T-cell (primary cell): ENCODE results near the gene ZMYM3. TPM values are rescaled to one million over a fixed set of nuclear protein-coding genes. Genes with fewer than 3 reads are reported as not detected.

Source experiments
- ATAC-seq, 4 experiments: fragments of 200-7000 bp in 3 of 4; fragments of 150-1000 bp in 1 of 4; cut with Tn5 transposase; replicated peaks in 1 of 4; 1 replicate in 3 of 4; 2 replicates in 1 of 4; pipeline ENCODE4 v1.10.0; 2021; ENCODE audit warnings: moderate library complexity in 3 of 4, mild to moderate bottlenecking in 2 of 4, moderate number of reproducible peaks in 1 of 4
- CTCF ChIA-PET, 2 donors: fragments of 300-600 bp; sonication (Branson Sonifier 250); formaldehyde crosslinking; loops; one replicate each; lab custom pipeline; 2022; ENCODE audit warnings: antibody characterized with exemption in 2 of 2; lab: Charles Lee
- POLR2A ChIA-PET, 2 donors: fragments of 300-600 bp; sonication (Branson Sonifier 250); formaldehyde crosslinking; loops; one replicate each; lab custom pipeline; 2022; ENCODE audit warnings: antibody characterized with exemption in 2 of 2; lab: Charles Lee
- DNase-seq, 35 experiments: peaks; one replicate each; pipeline versions ENCODE4 v3.0.0 to v3.0.0-alpha.2; 2013 to 2023
- H3K27ac ChIP-seq: one replicate; pipeline ENCODE4 v1.5.1; 2013; ENCODE audit warnings: low read length
- H3K27me3 ChIP-seq, 2 experiments: replicated peaks in 1 of 2; 1 replicate in 1 of 2; 2 replicates in 1 of 2; pipeline versions ENCODE4 v1.6.1 to v1.7.0; 2013; ENCODE audit warnings: low read length in 1 of 2, mixed read lengths in 1 of 2; ENCODE audit not compliant: control insufficient read depth in 2 of 2, insufficient read depth in 2 of 2; ENCODE audit errors: extremely low read depth in 1 of 2
- H3K36me3 ChIP-seq, 2 donors: 1 replicate in 1 of 2; 2 replicates in 1 of 2; pipeline versions ENCODE4 v1.6.1 to v1.7.0; 2013; ENCODE audit warnings: low read length in 1 of 2; ENCODE audit not compliant: control insufficient read depth in 2 of 2, insufficient read depth in 1 of 2; ENCODE audit errors: extremely low read depth in 1 of 2
- H3K4me1 ChIP-seq, 2 experiments: 1 replicate in 1 of 2; 2 replicates in 1 of 2; pipeline versions ENCODE4 v1.6.1 to v1.7.0; 2013; ENCODE audit warnings: low read length in 2 of 2, mixed read lengths in 1 of 2; ENCODE audit not compliant: insufficient read depth in 2 of 2, control insufficient read depth in 1 of 2; ENCODE audit errors: extremely low read depth in 1 of 2
- H3K4me3 ChIP-seq, 2 donors: 1 replicate in 1 of 2; 2 replicates in 1 of 2; pipeline versions ENCODE4 v1.5.1 to v1.7.0; 2013; ENCODE audit warnings: mild to moderate bottlenecking in 2 of 2, low read length in 1 of 2, moderate library complexity in 1 of 2; ENCODE audit not compliant: control insufficient read depth in 1 of 2; ENCODE audit errors: extremely low read depth in 1 of 2
- H3K9me3 ChIP-seq: 2 replicates; pipeline ENCODE4 v1.7.0; 2013
- H3K27ac Mint-ChIP-seq, 2 donors: one replicate each; pipeline ENCODE4 v1.8.0; 2020 to 2021; ENCODE audit warnings: mild to moderate bottlenecking in 2 of 2, mixed read lengths in 2 of 2
- H3K27me3 Mint-ChIP-seq, 2 donors: one replicate each; pipeline ENCODE4 v1.8.0; 2021 to 2022; ENCODE audit warnings: mixed read lengths in 2 of 2
- H3K36me3 Mint-ChIP-seq: one replicate; pipeline ENCODE4 v1.8.0; 2021; ENCODE audit warnings: mixed read lengths
- H3K4me1 Mint-ChIP-seq, 3 donors: one replicate each; pipeline ENCODE4 v1.8.0; 2020 to 2022; ENCODE audit warnings: mixed read lengths in 3 of 3, mild to moderate bottlenecking in 1 of 3
- H3K4me3 Mint-ChIP-seq, 3 donors: one replicate each; pipeline ENCODE4 v1.8.0; 2020 to 2022; ENCODE audit warnings: mild to moderate bottlenecking in 3 of 3, mixed read lengths in 3 of 3, moderate library complexity in 3 of 3
- H3K9me3 Mint-ChIP-seq, 3 donors: one replicate each; pipeline ENCODE4 v1.8.0; 2020 to 2022; ENCODE audit warnings: mixed read lengths in 3 of 3
- WGBS: methylation state at CpG from one replicate; pipeline ENCODE4 v1.1.5; 2013; ENCODE audit warnings: missing lambda C conversion rate; ENCODE audit not compliant: insufficient coverage; 5-methylcytosine and 5-hydroxymethylcytosine counted together
- total RNA-seq, 35 experiments: library from RNA in 6 of 35; stranded (reverse) in 6 of 35; fragments of 120-200 nt in 1 of 35; gene quantifications; one replicate each; pipeline versions ENCODE4 v1.2.1 to v1.2.4 and lab custom pipeline; 2013 to 2026

Gene ZMYM3
- total RNA-seq, 5 donors from 2014 or later (not counting 1 experiment from before 2014, with no cell fraction given): 23.6 to 32.4 (median 28.7) TPM

DNA sequence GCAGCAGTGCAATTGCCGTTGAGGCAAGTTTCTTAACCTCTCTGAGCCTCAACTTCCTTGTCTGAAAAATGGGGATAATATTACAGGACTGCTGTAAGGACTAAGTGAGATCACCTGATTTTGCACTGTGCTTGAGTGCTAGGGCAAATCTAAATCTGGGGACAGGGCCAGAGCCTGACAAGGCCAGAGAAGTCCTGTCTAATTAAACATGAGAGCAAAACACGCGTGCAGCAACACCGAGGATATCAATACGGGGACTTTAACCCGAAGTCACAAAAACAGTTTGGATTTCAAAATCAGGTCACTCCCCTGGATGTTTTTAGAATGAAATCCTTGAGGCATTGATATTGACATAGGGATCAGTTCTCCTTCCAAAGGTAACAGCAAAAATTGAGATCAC, 36.6 kb downstream of the ZMYM3 start:
- Histone ChIP-seq H3K27me3 (no peaks in the 10 kb centered on the region), H3K9me3 (no peaks in the 10 kb centered on the region), H3K4me1 (no peaks in the 10 kb centered on the region), H3K36me3 (no peaks in the 10 kb centered on the region), H3K4me3 (no peak overlapping the region), H3K27ac (no peak overlapping the region)
- Mint-ChIP-seq H3K9me3 (no peaks in the 10 kb centered on the region), H3K36me3 (no peaks in the 10 kb centered on the region), H3K4me1 (peaks cover 3 to 6% (median 4%) of the 10 kb centered on the region in 3 donors), H3K27me3 (peaks cover 0 to 17% of the 10 kb centered on the region in 2 donors), H3K4me3 (no peak overlapping the region), H3K27ac (no peak overlapping the region)
- ChIA-PET POLR2A (interaction anchor here in 1 of 2 donors (0.6 kb wide), 1 partner anchor 57 kb away, joined by 4 read pairs; no protein-coding TSS in a partner anchor), CTCF (no interaction called here)
- WGBS: 100% methylated on average over 3 of the region's 6 CpGs
- no peak for ATAC-seq
- DNase-seq: no peak

DNA sequence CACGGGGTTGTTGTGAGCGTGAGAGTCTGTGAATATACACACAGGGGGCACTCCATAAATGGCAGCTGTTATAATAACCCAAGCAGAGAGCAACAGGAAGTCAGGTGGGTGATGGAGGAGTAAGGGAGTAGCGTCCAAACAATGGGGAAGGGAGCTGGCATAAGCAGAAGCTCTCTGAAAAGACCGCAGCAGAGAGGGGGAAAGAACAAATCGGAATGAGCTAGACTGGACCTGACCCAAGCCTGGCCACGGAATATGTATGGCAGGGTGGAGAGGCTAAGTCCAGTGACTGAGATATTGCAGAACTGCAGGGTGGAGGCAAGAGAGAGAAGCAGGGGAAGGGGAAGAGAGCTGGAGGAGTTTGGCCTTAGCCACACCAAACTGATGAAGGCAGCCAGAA, 37.5 kb downstream of the ZMYM3 start:
- ChIA-PET CTCF (no interaction called here), POLR2A (interaction anchor here in 1 of 2 donors (0.6 kb wide), 1 partner anchor 18 kb away, joined by 3 read pairs; no protein-coding TSS in a partner anchor)
- H3K4me1 ChIP-seq: no peaks in the 10 kb centered on the region
- H3K36me3 ChIP-seq: no peaks in the 10 kb centered on the region
- no peak for DNase-seq
- no peak overlapping the region for H3K4me3 ChIP-seq
- no peaks in the 10 kb centered on the region for H3K9me3 Mint-ChIP-seq
- H3K27me3 Mint-ChIP-seq: peaks cover 0 to 18% of the 10 kb centered on the region in 2 donors
- H3K27ac Mint-ChIP-seq: no peak overlapping the region
- H3K4me1 Mint-ChIP-seq: peaks cover 3 to 6% (median 4%) of the 10 kb centered on the region in 3 donors
- no peak overlapping the region for H3K4me3 Mint-ChIP-seq
- H3K9me3 ChIP-seq: no peaks in the 10 kb centered on the region
- no peaks in the 10 kb centered on the region for H3K27me3 ChIP-seq
- 48% methylated on average over 5 of the region's 6 CpGs for WGBS
- H3K27ac ChIP-seq: no peak overlapping the region
- no peak for ATAC-seq
- no peaks in the 10 kb centered on the region for H3K36me3 Mint-ChIP-seq

DNA sequence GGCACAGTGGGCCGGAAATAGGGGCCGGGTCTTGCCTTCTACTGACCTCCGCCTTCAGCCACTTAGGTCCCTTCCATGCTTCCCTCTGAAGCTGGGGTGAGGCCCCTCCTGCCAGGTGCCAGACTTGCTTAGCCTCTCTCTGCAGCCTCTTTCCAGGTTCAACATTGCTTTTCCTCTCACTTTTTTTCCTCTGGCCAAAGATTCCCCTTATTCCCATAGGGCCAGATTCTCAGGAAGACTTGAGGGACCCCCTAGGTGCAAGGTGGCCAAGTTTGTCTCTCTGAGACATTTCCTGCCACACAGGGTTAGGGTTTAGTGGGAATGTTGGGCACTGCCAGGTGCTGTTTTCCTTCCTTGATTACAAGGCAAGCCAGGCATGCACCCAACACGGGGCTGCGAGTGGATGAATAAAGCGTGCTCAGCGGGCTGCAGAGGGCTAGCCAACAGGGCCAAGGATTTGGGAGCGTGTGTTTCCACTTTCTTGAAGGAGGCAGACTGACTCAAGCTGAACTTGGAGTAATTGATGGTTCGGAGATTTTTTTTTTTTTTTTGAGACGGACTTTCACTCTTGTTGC, 38.5 kb downstream of the ZMYM3 start:
- POLR2A ChIA-PET: no interaction called here
- no peaks in the 10 kb centered on the region for H3K36me3 ChIP-seq
- no peak for ATAC-seq

DNA sequence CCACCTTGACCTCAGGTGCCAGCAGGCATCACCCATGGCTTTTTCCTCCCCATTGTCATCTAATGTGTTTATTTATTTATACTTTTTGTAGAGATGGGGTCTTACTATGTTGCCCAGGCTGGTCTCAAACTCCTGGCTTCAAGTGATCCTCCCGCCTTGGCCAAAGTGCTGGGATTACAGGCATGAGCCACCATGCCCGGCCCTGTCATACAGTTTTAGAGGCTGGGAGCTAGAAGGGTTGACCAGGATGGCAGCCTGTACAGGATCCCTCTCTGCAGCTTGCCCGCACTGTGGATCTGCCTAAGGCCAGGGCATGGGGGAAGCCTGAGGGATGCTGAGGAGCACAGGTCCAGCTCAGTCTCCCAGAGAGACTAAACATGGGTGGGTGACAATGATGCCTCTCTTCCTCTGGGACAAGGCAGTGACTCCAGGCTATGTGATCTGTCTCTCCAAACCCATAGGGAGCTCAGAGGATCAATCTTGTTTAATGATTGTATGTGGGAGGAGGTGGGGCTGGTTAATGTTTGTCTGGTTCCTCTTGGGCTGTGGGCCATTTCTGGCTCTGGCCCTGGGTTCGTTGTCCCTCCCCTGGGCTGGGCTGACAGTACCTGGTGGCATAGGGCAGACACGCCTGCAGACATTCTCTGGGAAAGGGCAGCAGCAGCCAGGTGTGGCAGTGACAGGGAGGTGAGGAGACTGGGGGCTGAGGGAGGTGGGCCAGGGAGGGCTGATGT, 39.2 kb downstream of the ZMYM3 start:
- peaks cover 3 to 6% (median 4%) of the 10 kb centered on the region in 3 donors for H3K4me1 Mint-ChIP-seq
- no peaks in the 10 kb centered on the region for H3K36me3 Mint-ChIP-seq
- H3K9me3 Mint-ChIP-seq: no peaks in the 10 kb centered on the region
- no peak for ATAC-seq
- no peaks in the 10 kb centered on the region for H3K27me3 ChIP-seq
- no peak overlapping the region for H3K27ac Mint-ChIP-seq
- ChIA-PET CTCF (no interaction called here), POLR2A (no interaction called here)
- no peak overlapping the region for H3K27ac ChIP-seq
- no peak for DNase-seq
- H3K4me3 ChIP-seq: no peak overlapping the region
- H3K9me3 ChIP-seq: no peaks in the 10 kb centered on the region
- H3K4me1 ChIP-seq: no peaks in the 10 kb centered on the region
- WGBS: 76% methylated on average over 2 of the region's 5 CpGs
- no peaks in the 10 kb centered on the region for H3K36me3 ChIP-seq
- peaks cover 0 to 18% of the 10 kb centered on the region in 2 donors for H3K27me3 Mint-ChIP-seq
- H3K4me3 Mint-ChIP-seq: no peak overlapping the region

More for the DNA sequence above, 38.5 kb downstream of the ZMYM3 start:
- Mint-ChIP-seq H3K27ac (no peak overlapping the region), H3K36me3 (no peaks in the 10 kb centered on the region), H3K4me3 (no peak overlapping the region), H3K27me3 (peaks cover 0 to 18% of the 10 kb centered on the region in 2 donors), H3K4me1 (peaks cover 3 to 6% (median 4%) of the 10 kb centered on the region in 3 donors), H3K9me3 (no peaks in the 10 kb centered on the region)
- Histone ChIP-seq H3K4me1 (no peaks in the 10 kb centered on the region), H3K4me3 (no peak overlapping the region), H3K27me3 (no peaks in the 10 kb centered on the region), H3K27ac (no peak overlapping the region), H3K9me3 (no peaks in the 10 kb centered on the region)
- CTCF ChIA-PET: no interaction called here
- 88% methylated on average over 3 of the region's 10 CpGs for WGBS
- no peak for DNase-seq

DNA sequence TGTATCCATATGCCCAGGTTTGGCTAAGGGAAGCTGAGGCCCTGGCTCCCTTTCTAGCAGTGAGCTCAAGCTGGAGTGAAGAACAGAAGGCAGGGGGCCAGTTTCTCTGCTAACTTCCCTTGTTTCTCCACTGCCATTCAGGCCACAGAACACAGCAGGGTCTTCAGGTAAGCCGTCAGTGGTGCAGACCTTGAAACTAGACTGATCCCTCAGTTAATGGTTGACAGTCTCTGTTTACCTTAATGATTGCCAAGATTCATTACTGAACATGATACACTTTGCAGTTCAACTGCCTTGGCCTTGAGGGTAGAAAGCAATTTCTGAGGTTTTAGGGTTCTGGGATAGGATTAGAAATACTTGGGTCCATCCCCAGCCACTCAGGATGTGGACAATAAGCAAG, 39.8 kb downstream of the ZMYM3 start:
- Histone ChIP-seq H3K4me3 (no peak overlapping the region), H3K4me1 (no peaks in the 10 kb centered on the region), H3K27ac (no peak overlapping the region), H3K27me3 (no peaks in the 10 kb centered on the region), H3K9me3 (no peaks in the 10 kb centered on the region), H3K36me3 (no peaks in the 10 kb centered on the region)
- no peak overlapping the region for H3K4me3 Mint-ChIP-seq
- CTCF ChIA-PET: no interaction called here
- ATAC-seq (no peak), DNase-seq (no peak)
- POLR2A ChIA-PET: no interaction called here
- peaks cover 3 to 6% (median 4%) of the 10 kb centered on the region in 3 donors for H3K4me1 Mint-ChIP-seq
- peaks cover 0 to 21% of the 10 kb centered on the region in 2 donors for H3K27me3 Mint-ChIP-seq
- no peaks in the 10 kb centered on the region for H3K9me3 Mint-ChIP-seq
- no CpG with 5 or more reads among the region's 1 CpG for WGBS
- no peak overlapping the region for H3K27ac Mint-ChIP-seq
- H3K36me3 Mint-ChIP-seq: no peaks in the 10 kb centered on the region

DNA sequence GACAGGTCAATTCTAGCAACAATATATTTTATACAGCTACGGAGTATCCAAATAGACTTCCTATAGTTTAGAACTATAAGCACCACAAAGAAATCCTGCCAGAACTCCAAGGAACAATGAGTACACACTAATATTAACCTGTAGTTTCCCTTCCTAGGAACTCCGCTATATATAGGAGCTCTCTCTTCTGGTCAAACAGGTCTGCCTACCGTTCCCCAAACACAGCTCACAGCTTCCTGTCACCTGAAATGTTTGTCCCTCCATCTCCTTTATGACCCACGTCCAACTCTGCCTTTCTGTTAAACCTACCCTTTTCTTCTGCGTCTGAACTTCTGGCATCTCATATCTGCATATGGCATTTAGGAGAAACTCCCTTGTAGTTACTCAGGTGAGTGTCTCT, 41.4 kb downstream of the ZMYM3 start:
- Mint-ChIP-seq H3K4me3 (no peak overlapping the region), H3K4me1 (peaks cover 3 to 6% (median 4%) of the 10 kb centered on the region in 3 donors), H3K9me3 (no peaks in the 10 kb centered on the region), H3K36me3 (no peaks in the 10 kb centered on the region), H3K27ac (no peak overlapping the region), H3K27me3 (peaks cover 0 to 24% of the 10 kb centered on the region in 2 donors)
- no peak for ATAC-seq
- no peak overlapping the region for H3K27ac ChIP-seq
- no peaks in the 10 kb centered on the region for H3K27me3 ChIP-seq
- 86% methylated on average over 2 of the region's 5 CpGs for WGBS
- H3K4me3 ChIP-seq: no peak overlapping the region
- no peaks in the 10 kb centered on the region for H3K36me3 ChIP-seq
- no peaks in the 10 kb centered on the region for H3K4me1 ChIP-seq
- POLR2A ChIA-PET: no interaction called here
- H3K9me3 ChIP-seq: no peaks in the 10 kb centered on the region
- no peak for DNase-seq
- CTCF ChIA-PET: interaction anchor here (0.5 to 0.9 kb wide), 2 partner anchors 45 to 83 kb away, joined by 3 to 8 read pairs; no protein-coding TSS in a partner anchor
